Endothelial cell of umbilical vein (primary cell): ENCODE measurements around the gene PDE4B. TPM values are rescaled to one million over a fixed set of nuclear protein-coding genes. Genes with fewer than 3 reads are reported as not detected.

Experiments
- BruUV-seq: library from RNA; stranded (reverse); fragments of 400-500 nt; replicated peaks from 2 replicates; lab custom pipeline; 2021; lab: Mats Ljungman, UMichigan
- CTCF ChIA-PET: fragments of 300-600, 350-600 bp; sonication (Branson Sonifier 250); formaldehyde crosslinking; loops from one replicate; lab custom pipeline; 2021; ENCODE audit warnings: antibody characterized with exemption, inconsistent platforms; lab: Charles Lee
- POLR2A ChIA-PET: fragments of 300-600, 350-600 bp; sonication (Branson Sonifier 250); formaldehyde crosslinking; loops from one replicate; lab custom pipeline; 2021; ENCODE audit warnings: antibody characterized with exemption, inconsistent platforms; lab: Charles Lee
- DNase-seq: peaks from one replicate; pipeline ENCODE4 v3.0.0-alpha.2; 2011; ENCODE audit warnings: low read depth, low spot score
- FAIRE-seq: peaks from 2 replicates; lab custom pipeline; 2011; peaks lifted over from hg19 to GRCh38; lab: Jason Lieb, UNC
- H2AFZ ChIP-seq: 2 replicates; pipeline ENCODE4 v1.6.0; 2012; ENCODE audit warnings: low read depth, low read length, control low read depth, inconsistent platforms
- H3K27ac ChIP-seq: 2 replicates; pipeline ENCODE4 v1.5.1; 2011; ENCODE audit warnings: low read depth, mild to moderate bottlenecking, control low read depth, low read length, moderate library complexity; ENCODE audit not compliant: insufficient read depth
- H3K27me3 ChIP-seq, 2 experiments: 2 replicates each; pipeline versions ENCODE4 v1.6.0 to v1.6.1; 2011; ENCODE audit warnings: low read length in 2 of 2, mixed read lengths in 1 of 2; ENCODE audit not compliant: control insufficient read depth in 2 of 2, insufficient read depth in 2 of 2
- H3K36me3 ChIP-seq, 2 experiments: 2 replicates in 1 of 2; 3 replicates in 1 of 2; pipeline ENCODE4 v1.5.1; 2011; ENCODE audit warnings: low read length in 2 of 2, mild to moderate bottlenecking in 1 of 2, moderate library complexity in 1 of 2; ENCODE audit not compliant: control insufficient read depth in 2 of 2, insufficient read depth in 2 of 2; ENCODE audit errors: extremely low read depth in 1 of 2
- H3K4me1 ChIP-seq: 3 replicates; pipeline ENCODE4 v1.5.1; 2011; ENCODE audit warnings: mild to moderate bottlenecking, low read length; ENCODE audit not compliant: control insufficient read depth, insufficient read depth; ENCODE audit errors: extremely low read depth
- H3K4me2 ChIP-seq: 2 replicates; pipeline ENCODE4 v1.6.1; 2011; ENCODE audit warnings: low read length, control low read depth, mixed read lengths; ENCODE audit not compliant: insufficient read depth
- H3K4me3 ChIP-seq, 3 experiments: fragments of 200-600 bp in 1 of 3; sonication (generic), shearing (Covaris generic) in 1 of 3; replicated peaks in 1 of 3; 2 replicates each; pipeline ENCODE4 v1.5.1; 2011 to 2016; ENCODE audit warnings: control low read depth in 3 of 3, low read length in 3 of 3, mild to moderate bottlenecking in 2 of 3, inconsistent platforms in 1 of 3, low read depth in 1 of 3, moderate library complexity in 1 of 3; ENCODE audit not compliant: insufficient read depth in 1 of 3
- H3K79me2 ChIP-seq: 2 replicates; pipeline ENCODE4 v1.6.0; 2012; ENCODE audit warnings: low read length, inconsistent platforms; ENCODE audit not compliant: control insufficient read depth, insufficient read depth
- H3K9ac ChIP-seq: replicated peaks from 2 replicates; pipeline ENCODE3; 2011; ENCODE audit warnings: low read length, control low read depth; ENCODE audit not compliant: insufficient read depth; ENCODE audit errors: extremely low read depth
- H3K9me1 ChIP-seq: replicated peaks from 3 replicates; pipeline ENCODE4 v1.6.0; 2011; ENCODE audit warnings: mild to moderate bottlenecking, low read length; ENCODE audit not compliant: control insufficient read depth, insufficient read depth; ENCODE audit errors: extremely low read depth
- H3K9me3 ChIP-seq: replicated peaks from 2 replicates; pipeline ENCODE4 v1.5.1; 2012; ENCODE audit warnings: low read length, inconsistent platforms; ENCODE audit not compliant: control insufficient read depth, insufficient read depth
- H4K20me1 ChIP-seq: replicated peaks from 2 replicates; pipeline ENCODE3; 2011; ENCODE audit warnings: mild to moderate bottlenecking, low read length; ENCODE audit not compliant: control insufficient read depth, insufficient read depth; ENCODE audit errors: extremely low read depth
- EZH2 ChIP-seq: IDR thresholded peaks from 2 replicates; pipeline ENCODE4 v1.6.1; 2012; ENCODE audit warnings: borderline replicate concordance, low read depth, mild to moderate bottlenecking, moderate library complexity, low read length, inconsistent platforms; ENCODE audit not compliant: severe bottlenecking
- FOS ChIP-seq: IDR thresholded peaks from 2 replicates; pipeline ENCODE4 v1.6.1; 2011; ENCODE audit warnings: mild to moderate bottlenecking, low read length, moderate library complexity, borderline replicate concordance; ENCODE audit not compliant: insufficient read depth
- GATA2 ChIP-seq: IDR thresholded peaks from 2 replicates; pipeline ENCODE4 v1.7.0; 2011; ENCODE audit warnings: low read depth, mild to moderate bottlenecking, moderate library complexity, mixed read lengths, low read length; ENCODE audit not compliant: insufficient read length, insufficient read depth
- JUN ChIP-seq: IDR thresholded peaks from 2 replicates; pipeline ENCODE4 v1.6.1; 2011; ENCODE audit warnings: borderline replicate concordance, low read depth; ENCODE audit not compliant: insufficient read length, insufficient read depth
- MAX ChIP-seq: IDR thresholded peaks from 2 replicates; pipeline ENCODE4 v1.6.1; 2011; ENCODE audit not compliant: insufficient read depth, insufficient read length
- MYC ChIP-seq: IDR thresholded peaks from one replicate; pipeline ENCODE4 v1.6.1; 2011; ENCODE audit warnings: mild to moderate bottlenecking, low read depth, low read length
- POLR2A ChIP-seq: IDR thresholded peaks from 2 replicates; pipeline ENCODE4 v1.6.1; 2012; ENCODE audit warnings: low read depth, mild to moderate bottlenecking, control low read depth, low read length
- POLR2AphosphoS5 ChIP-seq: IDR thresholded peaks from 2 replicates; pipeline ENCODE4 v1.6.1; 2012; ENCODE audit warnings: low read depth, mild to moderate bottlenecking, control low read depth, low read length, moderate library complexity; ENCODE audit not compliant: insufficient read depth
- dilution Hi-C: fragments of 300-500 bp; cut with MboI; formaldehyde crosslinking; loops from one replicate; pipeline ENCODE4 v1.15.0; 2019; ENCODE audit warnings: low sequenced_read_pairs; ENCODE audit not compliant: extremely low pct_ligation_motif_present
- intact Hi-C: fragments of 100-400 bp; cut with micrococcal nuclease; formaldehyde crosslinking; loops from one replicate; pipeline ENCODE4 v1.10.0; 2022
- polyA plus RNA-seq, 4 experiments: library from polyadenylated mRNA; depleted of rRNA in 3 of 4; stranded (reverse) in 3 of 4; unstranded in 1 of 4; fragments of >200 nt; gene quantifications; 2 replicates each; pipeline versions ENCODE4 v1.2.1 to v1.2.3, GENCODE V29; 2011 to 2012; ENCODE audit warnings: missing spikeins in 1 of 4
- total RNA-seq: library from RNA; stranded (reverse); gene quantifications from 2 replicates; pipeline ENCODE4 v1.2.3, GENCODE V29; 2021
- TF ChIP-seq, protein P1 (sequence below), 2 donors: IDR thresholded peaks; 1 replicate in 1 of 2; 2 replicates in 1 of 2; pipeline ENCODE4 v1.5.1; 2011; ENCODE audit warnings: low read length in 2 of 2, mild to moderate bottlenecking in 2 of 2, moderate library complexity in 2 of 2, control low read depth in 1 of 2, inconsistent platforms in 1 of 2, low read depth in 1 of 2; ENCODE audit not compliant: insufficient read depth in 1 of 2; ENCODE audit errors: extremely low read depth in 1 of 2

The PDE4B gene
- total and polyA plus RNA-seq, 2 donors (not counting 3 experiments of a cell fraction or from before 2014, with no cell fraction given): 63.5 to 69.8 TPM

GRCh38 chr1:66250478-66250877 is 457.8 kb downstream of the PDE4B start:
- POLR2A ChIA-PET: no interaction called here
- FAIRE-seq: no peak
- Histone ChIP-seq H2AFZ (no peak overlapping the region), H3K4me2 (no peak overlapping the region), H3K36me3 (no peaks in the 10 kb centered on the region), H3K79me2 (no peaks in the 10 kb centered on the region), H3K27ac (no peak overlapping the region), H3K4me1 (peaks cover 17% of the 10 kb centered on the region), H3K9me3 (no peaks in the 10 kb centered on the region), H3K27me3 (no peaks in the 10 kb centered on the region), H4K20me1 (no peaks in the 10 kb centered on the region), H3K9ac (no peak overlapping the region), H3K4me3 (no peak overlapping the region), H3K9me1 (no peaks in the 10 kb centered on the region)
- BruUV-seq: no TSS peak
- no peak for DNase-seq
- TF ChIP-seq MAX (no peak), JUN (no peak), POLR2AphosphoS5 (no peak), GATA2 (no peak), EZH2 (no peak), POLR2A (no peak), MYC (no peak), FOS (no peak)
- TF ChIP-seq, protein P1, sequence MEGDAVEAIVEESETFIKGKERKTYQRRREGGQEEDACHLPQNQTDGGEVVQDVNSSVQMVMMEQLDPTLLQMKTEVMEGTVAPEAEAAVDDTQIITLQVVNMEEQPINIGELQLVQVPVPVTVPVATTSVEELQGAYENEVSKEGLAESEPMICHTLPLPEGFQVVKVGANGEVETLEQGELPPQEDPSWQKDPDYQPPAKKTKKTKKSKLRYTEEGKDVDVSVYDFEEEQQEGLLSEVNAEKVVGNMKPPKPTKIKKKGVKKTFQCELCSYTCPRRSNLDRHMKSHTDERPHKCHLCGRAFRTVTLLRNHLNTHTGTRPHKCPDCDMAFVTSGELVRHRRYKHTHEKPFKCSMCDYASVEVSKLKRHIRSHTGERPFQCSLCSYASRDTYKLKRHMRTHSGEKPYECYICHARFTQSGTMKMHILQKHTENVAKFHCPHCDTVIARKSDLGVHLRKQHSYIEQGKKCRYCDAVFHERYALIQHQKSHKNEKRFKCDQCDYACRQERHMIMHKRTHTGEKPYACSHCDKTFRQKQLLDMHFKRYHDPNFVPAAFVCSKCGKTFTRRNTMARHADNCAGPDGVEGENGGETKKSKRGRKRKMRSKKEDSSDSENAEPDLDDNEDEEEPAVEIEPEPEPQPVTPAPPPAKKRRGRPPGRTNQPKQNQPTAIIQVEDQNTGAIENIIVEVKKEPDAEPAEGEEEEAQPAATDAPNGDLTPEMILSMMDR (IDR thresholded peaks at IDR 0.05; ENCODE audit: extremely low read depth in 1 of 2, insufficient read depth in 1 of 2, low read depth in 1 of 2, low read length in 2 of 2): no peak
- intact Hi-C loops (no loop called here), dilution Hi-C loops (loop anchor here (25.0 kb wide), 1 partner anchor 212 kb away; no protein-coding TSS in a partner anchor)
- CTCF ChIA-PET: interaction anchor here (0.9 to 9.8 kb wide), 5 partner anchors 10 to 202 kb away, joined by 3 to 186 read pairs (median 5); no protein-coding TSS in a partner anchor
